ENCODE results near the gene PPP5C.

- TF ChIP-seq POLR2AphosphoS5 (IDR thresholded peaks at IDR 0.05; ENCODE audit: borderline replicate concordance, low read depth, low read length), result no peak
- no peak for TF ChIP-seq EZH2 (IDR thresholded peaks at IDR 0.05)
These were observed 3.3 kb downstream of the PPP5C start for GRCh38 chr19:46350029-46350757.

All from SK-N-MC (cell line).